GM19455 (cell line): ENCODE measurements around the gene ERH.
A peak's percentile ranks its signal among the peaks of the same experiment; 100 is the strongest.

Source experiments
- ATAC-seq: cut with Tn5 transposase; IDR thresholded peaks from one replicate; pipeline ENCODE4 v1.9.1; 2021; ENCODE audit not compliant: unreplicated experiment

Gene ERH

DNA sequence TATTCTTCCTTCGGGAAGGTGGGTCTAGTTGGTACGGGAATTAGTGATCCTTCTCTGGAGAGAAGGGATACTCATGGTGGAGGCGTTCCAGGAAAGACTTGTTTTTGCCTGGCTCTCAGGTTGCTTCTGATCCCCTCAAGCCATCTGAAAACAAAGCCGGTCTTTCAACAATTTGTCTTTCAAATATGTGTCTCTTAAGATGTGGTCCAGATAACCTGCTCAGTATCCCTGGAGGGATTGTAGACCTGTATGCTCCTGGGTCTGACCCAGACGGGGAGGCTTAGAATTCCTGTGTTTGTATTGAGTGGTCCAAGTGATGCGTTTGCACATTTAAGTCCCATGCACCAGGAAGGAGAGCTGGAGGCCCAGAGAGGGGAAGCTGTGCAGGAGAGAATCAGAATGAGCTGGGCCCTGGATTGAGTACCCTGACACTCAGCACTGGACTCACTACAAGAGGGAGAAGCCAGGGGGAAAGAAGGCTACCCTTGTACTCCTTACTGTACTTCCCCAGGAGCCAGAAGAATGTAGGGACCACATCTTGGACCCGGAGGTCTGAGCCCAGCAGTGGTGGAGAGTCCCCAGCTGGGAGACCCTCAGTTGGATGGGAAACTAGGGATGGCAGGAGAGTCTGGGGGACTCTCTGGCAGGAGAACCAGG is 40.4 kb downstream of the ERH start:
- ATAC-seq: no peak

DNA sequence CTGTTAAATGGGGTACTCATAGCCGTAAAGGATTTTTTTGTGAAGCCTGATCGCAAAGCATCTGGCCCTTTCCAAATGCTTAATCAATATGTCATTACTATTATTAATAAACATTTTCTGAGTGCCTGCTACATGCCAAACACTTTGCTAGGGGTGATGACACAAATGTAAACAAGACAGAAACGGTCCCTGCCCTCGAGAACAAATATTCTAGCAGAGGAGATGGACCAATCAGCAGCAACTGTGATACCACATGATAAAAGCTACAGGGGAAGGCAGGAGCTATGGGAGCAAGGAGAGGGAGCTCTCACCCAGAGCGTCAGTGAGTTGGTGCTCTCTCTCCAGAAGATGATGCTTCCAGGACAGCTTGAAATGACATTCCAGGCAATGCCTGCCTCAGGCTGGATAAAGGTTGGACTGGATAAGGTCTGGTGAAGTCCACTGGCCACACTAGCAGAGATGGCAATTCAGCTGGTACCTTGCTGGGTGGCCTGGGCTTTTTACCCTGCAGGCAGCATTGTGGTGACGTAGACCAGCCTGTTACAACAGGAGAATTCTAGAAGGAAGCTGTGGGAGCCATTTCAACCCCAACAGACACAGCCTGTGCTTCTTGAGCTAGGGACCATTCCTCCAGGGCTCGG is 41.1 kb downstream of the ERH start:
- no peak for ATAC-seq

DNA sequence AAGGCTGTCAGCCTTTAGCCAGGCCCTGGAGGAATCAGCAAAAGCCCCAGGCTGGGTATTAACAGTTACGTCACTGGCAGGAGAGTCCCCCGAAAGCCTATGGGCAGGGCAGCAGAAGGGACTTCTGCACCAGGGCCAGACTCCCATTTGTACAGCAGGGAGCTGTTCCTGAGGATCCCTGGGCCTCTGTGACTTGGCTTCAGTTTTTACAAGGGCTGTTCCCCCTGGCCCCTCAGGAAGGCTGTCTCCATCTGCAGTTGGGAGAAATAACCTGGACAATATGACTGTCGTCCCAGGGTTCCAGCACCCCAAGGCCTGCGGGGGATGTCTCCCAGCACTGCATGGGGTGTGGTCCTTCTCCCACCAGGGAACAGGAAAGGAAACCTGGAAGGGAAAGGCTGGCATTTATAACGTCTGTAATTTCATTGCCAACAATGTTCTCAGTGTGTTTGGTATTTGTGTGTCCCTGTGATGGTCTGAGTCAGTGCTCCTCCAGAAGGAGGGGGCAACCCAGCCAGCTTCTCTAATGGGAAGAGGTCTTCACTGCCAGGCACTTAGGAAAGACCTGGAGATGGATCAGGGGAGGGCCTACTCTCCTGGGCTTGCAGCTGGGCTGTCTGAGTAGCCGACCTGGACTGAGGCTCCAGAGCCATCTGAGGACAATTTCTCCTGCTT is 42.4 kb downstream of the ERH start:
- ATAC-seq: no peak

DNA sequence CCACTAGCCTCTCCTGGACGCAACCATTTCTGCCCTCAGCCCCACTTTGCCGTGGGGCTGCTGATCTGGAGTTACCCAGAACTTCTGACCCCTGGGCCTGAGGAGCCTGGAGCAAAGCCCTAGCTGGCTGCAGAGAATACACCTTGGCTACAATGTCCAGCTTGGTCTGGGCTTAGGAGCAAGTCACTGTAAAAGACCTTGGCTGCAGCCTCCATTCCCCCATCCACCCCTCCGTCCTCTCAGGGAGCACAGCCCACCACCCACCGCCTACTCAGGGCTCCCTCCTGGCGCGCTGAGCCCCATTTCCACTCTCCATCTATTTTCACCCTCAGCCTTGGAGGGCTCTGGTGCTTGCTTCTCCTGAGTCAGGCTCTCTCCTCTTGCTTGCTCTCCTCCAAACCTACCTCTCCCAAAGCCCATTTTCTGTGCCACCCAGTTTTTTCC is 42.9 kb downstream of the ERH start:
- no peak for ATAC-seq

DNA sequence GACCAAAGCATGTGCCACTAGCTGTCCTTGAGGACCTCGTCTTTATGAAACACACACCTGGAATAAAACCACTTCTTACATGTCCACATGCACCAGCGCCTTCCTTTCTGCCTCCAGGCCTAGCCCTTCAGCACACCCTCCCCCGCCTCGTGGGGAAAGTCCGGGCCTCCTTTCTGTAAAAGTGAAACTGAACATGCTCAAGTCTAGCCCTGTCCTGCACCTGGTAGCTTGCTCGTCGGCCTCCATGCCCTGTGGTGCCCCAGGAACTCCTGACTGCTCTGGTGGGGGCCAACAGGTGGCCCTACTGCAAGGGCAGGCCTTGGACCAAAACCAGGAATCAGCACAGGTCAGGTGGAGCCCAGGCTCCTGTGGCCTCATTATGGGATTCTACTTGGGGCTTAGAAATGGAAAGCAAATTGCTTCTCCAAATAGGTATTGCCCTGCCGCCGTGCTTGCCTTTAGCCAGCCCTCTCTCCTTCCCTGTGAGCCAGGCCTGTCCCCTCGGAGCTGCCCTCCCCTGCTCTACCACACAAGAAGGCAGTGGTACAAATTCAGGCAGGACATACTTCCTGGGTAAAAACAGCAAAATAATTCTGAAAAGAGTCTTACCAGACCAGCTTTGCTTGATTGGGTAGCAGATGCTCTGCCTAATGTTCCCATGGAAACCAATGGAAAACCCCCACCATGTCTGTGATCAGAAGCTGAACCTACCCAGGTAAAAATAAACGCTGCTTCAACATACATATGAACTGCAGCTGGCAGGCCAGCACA is 43.5 kb downstream of the ERH start:
- peak; percentile 90 for ATAC-seq

DNA sequence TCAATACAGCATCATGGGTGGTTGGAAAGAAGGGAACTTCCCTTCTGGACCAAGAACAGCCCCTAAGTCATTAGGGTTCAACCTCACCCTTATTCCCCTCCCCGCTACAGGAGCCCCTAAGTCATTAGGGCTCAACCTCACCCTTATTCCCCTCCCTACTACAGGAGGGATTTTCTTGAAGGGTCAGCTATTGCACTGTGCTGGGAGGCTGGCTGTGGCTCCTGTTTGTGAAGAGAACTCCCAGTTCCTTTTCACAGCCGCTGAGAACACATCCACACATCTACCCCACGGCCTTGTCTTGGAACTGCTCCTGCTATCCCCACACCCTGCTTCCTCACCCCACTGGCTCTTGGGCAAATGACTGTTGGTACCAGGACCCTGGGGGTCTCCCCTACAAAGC is 44.9 kb downstream of the ERH start:
- no peak for ATAC-seq

DNA sequence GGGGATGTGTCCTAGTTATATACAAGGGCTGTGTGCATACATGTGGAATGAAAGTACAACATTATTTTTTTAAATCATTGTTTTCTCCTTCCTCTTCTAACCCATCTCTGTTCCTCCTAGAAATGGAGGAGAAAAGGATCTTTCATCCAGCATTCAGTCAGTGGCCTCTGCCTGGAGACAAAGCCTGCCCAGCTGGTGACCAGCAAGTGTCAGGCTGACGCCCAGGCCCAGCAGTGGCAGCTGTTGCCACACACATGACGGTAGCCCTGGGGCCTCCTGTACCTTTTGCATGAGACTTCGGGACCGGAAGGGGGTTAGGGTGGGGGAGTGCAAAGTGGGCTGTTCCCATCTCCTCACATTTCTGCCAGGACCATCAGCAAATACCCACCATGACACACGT is 46.2 kb downstream of the ERH start:
- no peak for ATAC-seq

DNA sequence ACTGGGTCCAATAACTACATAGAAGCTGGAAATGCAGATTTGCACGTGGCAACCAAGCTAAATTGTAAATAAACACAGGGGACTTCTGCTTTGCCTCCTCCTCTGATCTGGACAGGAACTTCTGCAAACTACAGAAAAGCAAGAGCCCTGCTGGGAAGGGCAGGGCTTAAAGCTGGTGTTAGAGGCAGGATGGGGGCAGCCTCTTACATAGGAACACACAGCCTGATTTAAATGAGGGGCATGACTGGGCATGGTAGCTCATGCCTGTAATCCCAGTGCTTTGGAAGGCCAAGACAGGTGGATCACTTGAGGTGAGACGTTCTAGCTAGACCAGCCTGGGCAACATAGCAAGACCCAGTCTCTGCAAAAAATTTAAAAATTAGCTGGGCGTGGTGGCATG is 46.7 kb downstream of the ERH start:
- no peak for ATAC-seq

DNA sequence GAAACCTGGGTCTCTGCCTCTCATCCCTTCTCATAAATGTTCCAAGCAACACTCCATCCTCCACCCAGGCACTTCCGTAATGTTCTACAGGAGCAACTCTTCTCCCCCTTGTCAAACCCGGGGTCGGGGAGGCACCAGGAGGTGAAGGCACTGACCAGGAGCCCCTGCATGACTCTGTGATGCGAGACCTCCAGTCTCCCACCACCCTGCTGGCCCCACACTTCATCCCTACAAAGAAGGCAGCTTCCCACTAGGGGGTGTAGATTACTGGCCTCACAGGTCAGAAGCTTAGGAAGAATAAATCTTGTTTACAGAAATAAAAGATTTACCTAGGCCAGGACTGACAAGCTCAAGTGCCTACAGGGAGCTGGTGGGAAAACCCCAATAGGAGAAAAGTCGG is 47.2 kb downstream of the ERH start:
- no peak for ATAC-seq

DNA sequence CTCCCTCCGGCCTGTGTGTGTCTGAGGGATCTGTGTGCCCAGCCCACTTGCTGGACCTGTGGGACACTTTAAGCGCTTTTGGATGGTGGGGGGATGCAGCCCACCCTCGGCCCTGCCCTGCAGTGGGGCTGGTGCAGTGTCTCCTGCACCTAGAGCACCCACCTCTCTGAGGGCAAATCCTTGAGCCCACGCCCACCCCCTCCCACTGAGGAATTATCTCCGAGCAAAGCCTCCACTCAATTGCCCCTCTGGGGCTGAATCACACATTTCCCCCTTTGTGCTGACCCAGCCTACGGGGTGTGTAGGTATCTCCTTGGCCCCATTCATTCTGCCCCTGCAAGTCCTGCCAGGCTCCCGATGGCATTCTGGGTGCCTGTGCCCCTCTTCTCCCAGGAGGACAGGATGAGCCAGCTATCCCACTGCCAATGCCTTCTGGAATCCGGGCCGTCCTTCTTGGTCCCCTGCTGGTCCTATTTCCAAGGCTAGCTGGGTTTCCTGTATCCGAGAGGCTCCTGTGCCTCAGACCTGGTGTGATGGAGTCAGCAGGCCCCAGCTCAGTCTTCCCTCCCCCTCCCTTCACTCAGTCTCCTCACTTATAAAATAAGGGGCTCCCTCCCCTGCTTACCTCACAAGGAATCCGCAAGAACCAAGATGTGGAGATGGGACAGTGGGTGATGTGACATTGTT is 48.9 kb downstream of the ERH start:
- ATAC-seq: no peak

DNA sequence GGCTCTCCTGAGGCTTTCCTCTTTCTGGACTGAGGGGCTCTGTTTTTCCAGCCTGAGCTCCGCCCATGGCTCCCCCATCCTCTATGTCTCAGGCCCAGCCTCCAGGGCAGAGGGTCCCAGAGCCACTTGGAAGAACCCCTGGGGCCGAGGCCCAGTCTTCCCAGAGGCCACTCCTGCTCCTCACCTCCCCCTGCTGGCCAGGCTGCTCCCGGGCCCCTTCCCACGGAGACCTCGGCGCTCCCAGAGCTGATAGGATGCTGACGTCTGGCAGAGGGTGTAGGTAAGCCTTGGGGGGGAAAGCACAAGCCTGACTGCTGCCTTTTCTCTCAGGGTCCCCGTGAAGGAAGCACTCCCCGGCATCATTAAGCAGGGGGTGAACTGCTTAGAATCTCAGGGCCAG is 51.4 kb downstream of the ERH start:
- ATAC-seq: no peak

DNA sequence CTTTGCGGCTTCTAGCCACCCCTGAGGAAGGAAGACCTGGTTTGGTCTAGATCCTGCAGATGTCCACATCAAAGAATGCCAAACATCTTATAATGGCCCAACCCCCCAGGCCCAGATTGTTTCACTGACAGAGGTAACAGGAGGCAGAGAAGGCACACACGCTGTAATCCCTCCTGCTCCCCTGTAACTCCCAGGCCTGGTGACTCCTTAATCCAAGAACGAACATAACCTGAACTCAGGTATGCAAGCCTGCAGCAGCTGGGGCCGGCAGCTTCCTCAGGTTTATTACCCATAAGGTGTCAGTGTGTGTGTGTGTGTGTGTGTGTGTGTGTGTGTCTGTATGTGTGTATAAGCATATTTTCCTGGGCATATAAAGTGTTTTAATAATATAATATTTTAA is 52.7 kb downstream of the ERH start:
- ATAC-seq: no peak

DNA sequence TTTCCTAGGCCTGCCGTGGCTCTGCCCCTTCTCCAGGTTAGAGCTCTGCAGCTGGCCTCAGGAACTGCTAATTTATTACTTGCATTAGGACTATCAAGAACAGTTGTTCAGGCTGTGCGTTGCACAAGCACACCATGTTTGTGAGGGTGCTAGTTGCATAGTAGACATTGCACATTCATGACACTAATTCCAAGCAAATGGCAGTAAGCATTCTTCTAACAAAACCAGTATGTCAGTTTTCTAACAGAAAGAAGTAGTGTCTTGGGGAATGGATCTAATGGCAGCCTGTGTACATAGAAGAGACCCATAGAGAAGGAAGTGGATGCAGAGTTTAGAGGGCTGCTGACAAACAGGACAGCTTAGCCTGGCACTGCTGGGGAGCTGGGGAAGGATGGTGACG is 53.9 kb downstream of the ERH start:
- no peak for ATAC-seq

DNA sequence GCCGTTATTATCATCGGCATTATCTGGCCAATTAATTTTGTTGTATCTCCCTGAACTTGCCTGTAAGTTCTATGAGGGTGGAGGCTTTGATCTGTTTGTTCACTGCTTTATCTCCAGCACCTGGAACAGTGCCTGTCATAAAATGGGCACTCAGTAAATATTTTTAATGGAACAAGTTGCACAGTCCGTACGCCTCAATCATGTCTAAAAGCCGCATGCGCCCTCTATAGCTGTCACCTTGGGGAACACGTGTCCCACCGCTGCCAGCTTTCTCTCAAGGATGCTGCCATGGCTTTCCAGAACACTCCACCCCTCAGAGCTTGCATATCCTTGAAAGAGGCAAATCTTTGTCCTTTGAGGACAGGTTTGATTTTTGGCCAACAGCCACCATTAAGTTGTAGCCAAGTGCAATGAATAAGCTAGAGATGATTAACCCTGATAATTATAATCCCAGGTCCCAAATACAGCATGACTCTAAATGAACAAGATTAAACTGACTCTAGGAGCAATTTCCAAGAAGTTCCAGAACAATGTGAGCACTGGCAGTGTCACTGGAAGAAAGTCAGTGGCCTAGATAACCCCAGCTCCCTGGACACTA is 55.1 kb downstream of the ERH start:
- no peak for ATAC-seq

DNA sequence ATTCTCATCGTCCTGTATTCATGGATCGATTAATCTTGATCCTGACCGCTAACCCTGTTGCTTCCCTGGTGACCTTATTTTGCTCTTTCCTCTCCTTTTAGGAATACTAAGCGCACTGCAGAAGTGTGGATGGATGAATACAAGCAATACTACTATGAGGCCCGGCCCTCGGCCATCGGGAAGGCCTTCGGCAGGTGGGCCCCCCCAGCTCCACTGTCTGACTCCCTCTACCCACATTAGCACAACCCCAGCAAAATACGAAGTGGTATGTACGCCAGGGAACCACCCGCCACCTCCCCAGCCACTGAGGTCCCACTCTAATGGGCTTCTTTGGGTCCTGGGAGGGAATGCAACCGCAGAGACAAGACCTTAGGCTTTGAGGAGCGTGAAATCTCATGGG is 58.7 kb downstream of the ERH start:
- ATAC-seq: no peak

DNA sequence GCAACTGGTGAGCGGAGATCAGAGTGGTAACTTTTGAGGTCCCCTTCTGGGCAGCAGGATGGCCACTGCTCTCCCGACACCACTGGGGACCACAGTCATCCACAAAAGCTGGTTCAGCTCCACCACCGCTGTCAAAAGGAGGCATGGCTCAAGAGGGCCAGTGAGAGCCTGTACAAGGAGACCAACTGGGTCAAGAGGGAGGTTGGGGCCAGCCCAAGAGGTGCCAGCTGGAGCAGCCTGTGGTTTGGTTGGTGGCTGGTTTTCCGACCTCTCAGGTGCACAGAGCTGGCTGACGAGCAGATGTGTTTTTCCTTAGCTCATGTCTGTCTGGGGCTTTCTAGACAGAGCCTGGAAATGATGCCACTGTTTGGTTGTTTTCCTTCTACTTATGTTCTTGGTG is 60.1 kb downstream of the ERH start:
- no peak for ATAC-seq

DNA sequence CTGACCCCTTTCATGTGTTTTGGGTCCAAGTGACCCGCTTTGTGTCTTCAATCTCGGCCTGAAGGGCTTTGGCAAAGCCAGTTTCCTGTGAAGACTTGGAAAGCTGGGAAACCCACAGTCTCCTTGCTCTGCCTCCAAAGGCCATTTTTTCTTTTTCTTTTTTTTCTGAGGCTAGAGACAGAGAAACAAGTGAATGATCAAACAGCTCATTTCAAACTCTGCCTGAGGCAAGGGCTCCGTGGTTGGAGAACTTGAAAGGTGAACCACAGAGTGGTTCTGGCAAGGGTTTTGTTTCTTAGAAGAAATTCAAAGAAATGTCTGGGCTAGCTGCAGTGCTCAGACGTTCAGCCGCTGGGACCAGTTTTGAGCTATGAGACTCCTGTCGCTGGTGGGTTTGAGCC is 62.7 kb downstream of the ERH start:
- ATAC-seq: no peak

DNA sequence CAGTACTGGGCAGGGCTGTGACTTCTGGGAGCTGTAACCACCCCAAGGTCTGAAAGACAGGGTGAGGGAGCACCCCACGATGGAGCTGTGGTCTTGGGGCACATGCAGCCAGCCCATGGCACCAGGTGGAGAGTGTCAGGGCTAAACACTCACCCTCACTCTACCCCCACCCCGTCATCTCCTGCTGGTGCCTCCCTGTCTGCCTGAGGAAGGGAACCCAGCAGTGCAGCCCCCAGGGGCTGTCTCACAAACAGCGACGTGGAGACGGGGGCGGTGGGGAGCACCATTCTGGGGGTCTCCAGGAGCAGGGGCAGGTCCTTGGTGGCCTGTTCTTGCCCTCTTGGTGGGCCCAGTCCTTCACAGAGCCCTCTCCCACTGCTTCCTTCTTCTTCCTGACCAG is 63.5 kb downstream of the ERH start:
- no peak for ATAC-seq

DNA sequence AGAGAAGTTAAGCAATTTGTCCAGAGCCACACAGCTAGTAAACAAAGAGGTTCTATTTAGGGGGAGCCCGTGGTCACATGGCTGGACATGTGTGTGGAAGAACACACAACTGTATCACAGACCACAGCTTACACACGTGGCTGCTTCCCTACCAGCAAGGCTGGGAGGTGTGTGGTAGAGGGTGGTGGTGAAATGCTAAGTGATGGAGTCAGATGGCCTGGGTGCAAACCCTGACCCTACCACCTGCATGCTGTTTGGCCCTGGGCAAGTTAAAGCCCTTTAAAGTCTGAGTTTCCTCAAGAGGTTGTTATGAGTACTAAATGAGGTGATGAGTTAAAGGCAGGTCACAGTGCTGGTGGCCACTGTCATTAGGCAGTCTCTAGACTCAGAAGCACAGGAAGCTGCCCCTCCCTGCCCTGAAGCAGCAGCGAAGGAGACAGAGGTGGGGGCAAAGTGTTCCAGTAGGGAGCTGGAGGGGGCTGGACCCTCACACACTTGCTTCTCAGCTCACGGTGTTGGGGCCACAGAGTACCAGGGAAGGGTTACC is 64.2 kb downstream of the ERH start:
- ATAC-seq: no peak

DNA sequence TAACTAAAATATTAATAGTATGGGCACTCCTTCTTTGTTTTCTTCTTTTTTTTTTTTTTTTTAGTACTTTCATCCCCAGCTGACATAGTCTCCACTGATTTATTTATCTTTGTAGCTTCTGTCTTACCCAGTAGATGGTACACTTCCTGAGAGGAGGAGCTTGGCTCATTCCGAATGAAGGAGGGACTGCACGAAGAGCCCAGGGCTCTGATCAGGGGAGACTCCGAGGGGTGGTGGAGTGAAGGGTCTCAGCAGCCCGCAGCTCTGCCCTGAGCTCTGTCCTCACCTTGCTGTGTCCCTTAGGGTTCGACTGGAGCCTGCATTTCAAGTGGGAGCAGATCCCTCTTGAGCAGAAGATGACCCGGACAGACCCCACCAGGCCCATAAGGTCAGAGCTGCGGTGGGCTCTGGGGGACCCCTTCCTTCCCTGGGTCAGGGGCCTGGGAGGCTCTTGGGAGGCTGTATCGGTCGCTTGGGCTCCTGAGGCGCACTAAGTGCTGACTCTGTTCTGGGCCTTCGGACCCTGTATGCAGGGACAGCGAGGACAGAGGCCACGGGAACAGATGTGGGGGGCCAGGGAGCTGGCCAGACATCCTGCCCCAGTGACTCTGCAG is 65.2 kb downstream of the ERH start:
- no peak for ATAC-seq
